C4-2B (cell line): Measurements from ENCODE around the gene FCRL2.

Source experiments
- H3K27ac ChIP-seq: fragments of 450-650 bp; 2 replicates; pipeline ENCODE4 v1.5.1; 2017
- ZFX ChIP-seq: fragments of 450-650 bp; IDR thresholded peaks from 2 replicates; pipeline ENCODE4 v1.6.1; 2017
- TF ChIP-seq, protein P1 (sequence below): fragments of 450-650 bp; conservative IDR thresholded peaks from 2 replicates; pipeline ENCODE4 v1.5.1; 2017; ENCODE audit warnings: mild to moderate bottlenecking

The FCRL2 gene

GRCh38 chr1:157774412-157774811, 2.5 kb downstream of the FCRL2 start:
- TF ChIP-seq, protein P1, sequence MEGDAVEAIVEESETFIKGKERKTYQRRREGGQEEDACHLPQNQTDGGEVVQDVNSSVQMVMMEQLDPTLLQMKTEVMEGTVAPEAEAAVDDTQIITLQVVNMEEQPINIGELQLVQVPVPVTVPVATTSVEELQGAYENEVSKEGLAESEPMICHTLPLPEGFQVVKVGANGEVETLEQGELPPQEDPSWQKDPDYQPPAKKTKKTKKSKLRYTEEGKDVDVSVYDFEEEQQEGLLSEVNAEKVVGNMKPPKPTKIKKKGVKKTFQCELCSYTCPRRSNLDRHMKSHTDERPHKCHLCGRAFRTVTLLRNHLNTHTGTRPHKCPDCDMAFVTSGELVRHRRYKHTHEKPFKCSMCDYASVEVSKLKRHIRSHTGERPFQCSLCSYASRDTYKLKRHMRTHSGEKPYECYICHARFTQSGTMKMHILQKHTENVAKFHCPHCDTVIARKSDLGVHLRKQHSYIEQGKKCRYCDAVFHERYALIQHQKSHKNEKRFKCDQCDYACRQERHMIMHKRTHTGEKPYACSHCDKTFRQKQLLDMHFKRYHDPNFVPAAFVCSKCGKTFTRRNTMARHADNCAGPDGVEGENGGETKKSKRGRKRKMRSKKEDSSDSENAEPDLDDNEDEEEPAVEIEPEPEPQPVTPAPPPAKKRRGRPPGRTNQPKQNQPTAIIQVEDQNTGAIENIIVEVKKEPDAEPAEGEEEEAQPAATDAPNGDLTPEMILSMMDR, result no peak
- TF ChIP-seq ZFX, result no peak

GRCh38 chr1:157773493-157774350, 3.2 kb downstream of the FCRL2 start:
- H3K27ac ChIP-seq, result no peak overlapping the region
- TF ChIP-seq, protein P1, result peak; percentile 53
- TF ChIP-seq ZFX, result no peak

More at GRCh38 chr1:157774412-157774811, 2.5 kb downstream of the FCRL2 start:
- no peak overlapping the region for H3K27ac ChIP-seq

- TF ChIP-seq, protein P1, result no peak
- TF ChIP-seq ZFX, result no peak
- no peak overlapping the region for H3K27ac ChIP-seq
These were observed 5.1 kb downstream of the FCRL2 start for GRCh38 chr1:157771661-157772425.

- no peak overlapping the region for H3K27ac ChIP-seq
- TF ChIP-seq, protein P1, result peak; percentile 41
- no peak for TF ChIP-seq ZFX
These were observed 6.4 kb downstream of the FCRL2 start for GRCh38 chr1:157770442-157771043.

DNA sequence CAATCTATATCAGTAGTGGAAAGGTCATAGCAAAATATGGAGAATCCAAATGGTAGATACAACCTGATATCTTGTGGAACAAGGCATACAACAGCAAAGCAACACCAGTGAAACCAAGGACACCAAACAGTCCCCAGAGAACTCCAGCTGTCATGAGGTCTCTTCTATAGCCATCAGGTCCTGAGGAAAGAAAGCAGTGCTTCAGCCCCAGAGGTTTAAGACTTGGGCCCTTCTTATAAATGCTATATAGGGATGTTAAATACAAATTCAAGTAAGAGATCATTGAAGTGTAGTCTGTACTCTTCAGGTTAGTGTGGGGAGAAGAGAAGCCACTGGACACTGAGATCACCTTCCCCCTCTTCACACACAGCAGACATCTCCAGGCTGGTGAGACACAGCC, 10.1 kb downstream of the FCRL2 start:
- H3K27ac ChIP-seq, result no peak overlapping the region
- TF ChIP-seq, protein P1, result no peak
- TF ChIP-seq ZFX, result no peak

DNA sequence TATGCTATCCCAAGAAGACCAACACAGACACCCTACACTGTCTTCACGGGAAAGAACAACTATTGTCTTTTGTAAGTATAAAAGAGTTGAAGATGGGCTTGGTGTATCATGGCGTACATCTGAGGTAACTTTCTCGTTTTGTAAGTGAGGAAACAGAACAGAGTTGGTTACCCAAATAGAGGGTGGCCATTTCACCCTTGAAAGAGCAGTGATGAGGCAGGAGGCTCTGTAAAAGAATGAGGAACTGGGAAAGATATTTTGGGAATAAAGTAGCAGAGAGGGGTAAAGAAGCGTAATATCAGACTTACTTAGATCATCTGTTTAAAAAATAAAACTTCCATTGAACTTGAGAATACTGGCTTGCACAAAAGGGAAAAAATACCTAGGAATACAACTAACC, 18.9 kb downstream of the FCRL2 start:
- TF ChIP-seq, protein P1, result no peak
- TF ChIP-seq ZFX, result no peak
- H3K27ac ChIP-seq, result no peak overlapping the region
